ENCODE data around the gene GNA15. TPM values are rescaled to one million over a fixed set of nuclear protein-coding genes. Genes with fewer than 3 reads are reported as not detected.
"Not testable (repeated sequence)": the region's sequence is repeated elsewhere in the genome, so short reads cannot be mapped to it uniquely, and the experiment has no call there.

GNA15 gene
- total RNA-seq, result 100 to 1,000 TPM in 3 of 4 donors, 10 to 100 TPM in 1; 72.7 to 186 (median 132) TPM

GRCh38 chr19:3135961-3136683 is at the start of gene GNA15:
TSS of gene GNA15 (plus strand) at chr19:3136033. CDS start at chr19:3136451, 418 bp downstream.
- 0 to 16% methylated on average over 4 to 5 of the region's 40 CpGs for WGBS, 2 donors

GRCh38 chr19:3087769-3088168 is 48.1 kb upstream of the GNA15 start:
- H3K4me1 ChIP-seq, result no peaks in the 10 kb centered on the region
- H3K9me3 ChIP-seq, result no peaks in the 10 kb centered on the region
- no peak overlapping the region for H3K4me3 ChIP-seq
- 85 to 89% methylated on average over 6 to 10 of the region's 10 CpGs for WGBS, 2 donors
- H3K27ac ChIP-seq, result no peak overlapping the region
- TF ChIP-seq CTCF (IDR thresholded peaks at IDR 0.05) (no peak), POLR2A (IDR thresholded peaks at IDR 0.05) (no peak)
- H3K27me3 ChIP-seq, result no peaks in the 10 kb centered on the region
- no peak for DNase-seq
- no peaks in the 10 kb centered on the region for H3K36me3 ChIP-seq
- intact Hi-C loops (cut with DNase I), result no loop called here

More at GRCh38 chr19:3135961-3136683, at the start of gene GNA15:
- DNase-seq, result no peak
- Histone ChIP-seq H3K36me3 (peaks cover 0 to 9% (median 0%) of the 10 kb centered on the region in 3 donors), H3K27ac (peak within 1 kb of the TSS; percentile 83 to 96 (median 96)), H3K27me3 (peaks cover 0 to 4% (median 0%) of the 10 kb centered on the region in 4 donors), H3K4me3 (peak within 1 kb of the TSS; percentile 60 to 75 (median 64)), H3K4me1 (peaks cover 6 to 58% (median 13%) of the 10 kb centered on the region in 3 donors), H3K9me3 (no peaks in the 10 kb centered on the region)
- TF ChIP-seq POLR2A (IDR thresholded peaks at IDR 0.05) (peak in 2 of 4 donors; percentile 41 to 45), CTCF (IDR thresholded peaks at IDR 0.05) (no peak)
- intact Hi-C loops (cut with DNase I), result no loop called here

- H3K4me1 ChIP-seq; H3K36me3 ChIP-seq; H3K27ac ChIP-seq; H3K9me3 ChIP-seq; DNase-seq; H3K4me3 ChIP-seq; H3K27me3 ChIP-seq; intact Hi-C loops (cut with DNase I): not testable (repeated sequence)
- WGBS, 2 donors, result 67 to 86% methylated on average over 5 to 7 of the region's 7 CpGs
Observed at GRCh38 chr19:3089299-3089855, 46.5 kb upstream of the GNA15 start.

- TF ChIP-seq POLR2A (IDR thresholded peaks at IDR 0.05) (no peak), CTCF (IDR thresholded peaks at IDR 0.05) (no peak)
- Histone ChIP-seq H3K4me3 (peak overlapping the region; percentile 67 to 96 (median 78)), H3K27ac (peak overlapping the region; percentile 77 to 88 (median 84)), H3K36me3 (no peaks in the 10 kb centered on the region), H3K4me1 (peaks cover 43 to 56% (median 47%) of the 10 kb centered on the region in 3 donors), H3K27me3 (no peaks in the 10 kb centered on the region), H3K9me3 (no peaks in the 10 kb centered on the region)
- 4 to 18% methylated on average over 3 to 9 of the region's 57 CpGs for WGBS, 2 donors
- no peak for DNase-seq
- intact Hi-C loops (cut with DNase I), result no loop called here
Observed at GRCh38 chr19:3094601-3095440, 41.0 kb upstream of the GNA15 start.

- WGBS, 2 donors, result 3 to 17% methylated on average over 11 to 13 of the region's 31 CpGs
- Histone ChIP-seq H3K4me3 (peak overlapping the region; percentile 67 to 96 (median 78)), H3K27ac (peak overlapping the region; percentile 77 to 88 (median 84)), H3K36me3 (no peaks in the 10 kb centered on the region), H3K9me3 (no peaks in the 10 kb centered on the region), H3K27me3 (no peaks in the 10 kb centered on the region), H3K4me1 (peaks cover 48 to 64% (median 49%) of the 10 kb centered on the region in 3 donors)
- intact Hi-C loops (cut with DNase I), result no loop called here
- TF ChIP-seq POLR2A (IDR thresholded peaks at IDR 0.05), result no peak
- TF ChIP-seq CTCF (IDR thresholded peaks at IDR 0.05), result no peak
- DNase-seq, result no peak
Observed at GRCh38 chr19:3095441-3096191, 40.2 kb upstream of the GNA15 start.

Data from esophagus squamous epithelium (tissue), 5 donors.